GM21737 (cell line): ENCODE results near the gene ANGEL1.

Experiments used
- ATAC-seq: cut with Tn5 transposase; IDR thresholded peaks from one replicate; pipeline ENCODE4 v1.9.1; 2021; ENCODE audit warnings: mild to moderate bottlenecking, moderate library complexity; ENCODE audit not compliant: unreplicated experiment

ANGEL1 gene

DNA sequence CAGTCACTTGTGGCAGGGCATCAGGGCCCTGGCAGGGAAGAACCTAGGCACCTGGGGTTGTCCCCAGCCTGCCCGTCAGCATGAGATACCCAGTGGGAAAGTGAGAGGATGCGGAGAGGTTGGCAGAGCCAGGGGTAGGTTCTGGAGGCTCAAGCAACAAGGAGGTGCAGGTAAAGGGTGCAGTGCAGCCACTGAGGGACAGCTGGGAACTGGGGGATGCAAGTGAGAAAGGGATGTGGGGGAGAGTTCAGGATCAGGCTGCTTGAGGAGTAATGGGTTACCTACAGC lies 32.7 kb downstream of the ANGEL1 start:
- ATAC-seq, result no peak

DNA sequence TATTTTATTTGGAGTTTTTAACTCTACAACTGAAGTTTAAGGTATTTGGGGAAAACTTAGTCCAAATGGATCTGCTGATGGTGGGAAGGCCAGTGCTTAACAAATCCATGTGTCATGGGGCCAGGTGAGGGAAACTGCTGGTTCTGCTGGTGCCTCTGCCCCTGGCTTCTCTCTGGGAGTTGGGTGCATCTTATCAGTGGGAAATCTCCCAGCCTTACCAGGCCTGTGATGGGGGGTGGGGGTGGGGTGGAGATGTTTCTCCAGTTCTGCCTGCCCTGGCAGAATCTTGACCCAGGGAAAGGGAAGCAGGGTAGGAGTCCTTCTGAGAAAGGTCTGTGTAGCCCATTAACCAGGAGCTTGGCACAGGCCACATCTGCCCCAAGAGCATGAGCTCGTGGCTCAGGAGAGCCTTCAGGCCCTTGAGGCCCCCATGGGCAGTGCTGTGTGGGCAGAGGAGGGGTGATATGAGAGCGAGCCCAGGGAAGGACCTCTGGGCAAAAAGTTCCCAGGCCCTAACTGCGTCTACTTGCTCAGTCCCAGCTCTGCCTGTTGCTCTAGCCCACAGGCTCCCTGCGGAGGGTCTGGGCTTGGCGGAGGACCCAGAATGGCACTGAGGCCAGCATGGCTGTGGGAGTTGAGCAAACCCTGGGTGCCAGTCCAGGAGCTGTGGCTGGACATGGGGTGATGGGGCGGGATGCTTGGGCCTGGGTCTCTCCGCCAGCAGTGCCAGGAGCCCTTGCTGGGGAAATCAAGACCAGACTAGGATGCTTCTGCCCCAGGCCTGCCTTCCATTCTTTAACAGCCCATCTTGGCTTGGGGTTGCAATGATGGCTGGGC lies 33.2 kb downstream of the ANGEL1 start:
- no peak for ATAC-seq

DNA sequence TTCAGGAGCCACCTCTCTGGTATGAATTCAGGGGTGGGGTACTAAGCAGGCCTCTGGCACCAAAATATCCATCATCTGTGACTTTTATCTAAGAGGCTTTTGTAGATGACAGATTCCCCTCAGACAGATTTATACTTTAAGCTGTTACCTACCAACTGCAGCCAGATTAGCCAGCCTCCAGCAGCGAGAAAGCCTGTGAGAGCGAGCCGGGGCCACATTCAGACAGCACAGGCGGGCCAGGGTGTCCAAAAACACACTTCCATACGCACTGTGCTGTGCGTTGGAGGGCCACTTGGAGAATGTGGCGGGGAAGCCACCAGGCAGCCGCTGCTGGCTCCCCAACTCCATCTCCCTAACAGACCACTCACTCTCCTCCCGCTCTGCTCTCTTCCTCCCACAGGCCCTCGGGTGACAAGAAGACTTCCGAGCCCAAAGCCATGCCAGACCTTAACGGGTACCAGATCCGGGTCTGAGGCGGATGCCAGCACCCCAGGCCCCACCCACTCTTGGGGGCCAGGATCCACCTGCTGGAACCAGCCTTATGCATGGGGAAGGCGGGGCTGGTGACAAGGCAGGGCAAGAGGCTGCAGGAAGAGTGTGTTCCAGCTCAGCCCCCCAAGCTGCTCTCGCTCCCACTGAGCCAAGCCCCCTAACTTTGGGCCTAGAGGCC lies 34.0 kb downstream of the ANGEL1 start:
- ATAC-seq, result no peak

DNA sequence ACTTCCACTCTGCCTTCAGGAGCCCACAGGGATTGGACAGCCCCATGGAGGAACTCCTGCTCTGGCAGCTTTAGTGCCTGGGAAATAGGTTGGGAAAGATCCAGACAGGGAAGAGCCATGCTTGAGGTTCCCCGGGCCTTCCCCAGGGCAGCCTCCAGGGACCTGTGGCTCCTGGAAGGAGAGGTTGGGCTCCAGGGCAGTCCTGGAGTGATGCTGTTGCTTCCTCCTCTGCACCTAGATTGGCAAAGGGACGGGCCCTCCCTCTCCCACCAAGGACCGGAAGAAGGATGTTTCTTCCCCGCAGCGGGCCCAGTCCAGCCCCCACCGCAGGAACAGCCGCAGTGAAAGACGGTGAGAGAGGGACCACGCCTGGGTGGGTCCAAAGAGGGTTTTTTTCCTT lies 35.0 kb downstream of the ANGEL1 start:
- no peak for ATAC-seq

DNA sequence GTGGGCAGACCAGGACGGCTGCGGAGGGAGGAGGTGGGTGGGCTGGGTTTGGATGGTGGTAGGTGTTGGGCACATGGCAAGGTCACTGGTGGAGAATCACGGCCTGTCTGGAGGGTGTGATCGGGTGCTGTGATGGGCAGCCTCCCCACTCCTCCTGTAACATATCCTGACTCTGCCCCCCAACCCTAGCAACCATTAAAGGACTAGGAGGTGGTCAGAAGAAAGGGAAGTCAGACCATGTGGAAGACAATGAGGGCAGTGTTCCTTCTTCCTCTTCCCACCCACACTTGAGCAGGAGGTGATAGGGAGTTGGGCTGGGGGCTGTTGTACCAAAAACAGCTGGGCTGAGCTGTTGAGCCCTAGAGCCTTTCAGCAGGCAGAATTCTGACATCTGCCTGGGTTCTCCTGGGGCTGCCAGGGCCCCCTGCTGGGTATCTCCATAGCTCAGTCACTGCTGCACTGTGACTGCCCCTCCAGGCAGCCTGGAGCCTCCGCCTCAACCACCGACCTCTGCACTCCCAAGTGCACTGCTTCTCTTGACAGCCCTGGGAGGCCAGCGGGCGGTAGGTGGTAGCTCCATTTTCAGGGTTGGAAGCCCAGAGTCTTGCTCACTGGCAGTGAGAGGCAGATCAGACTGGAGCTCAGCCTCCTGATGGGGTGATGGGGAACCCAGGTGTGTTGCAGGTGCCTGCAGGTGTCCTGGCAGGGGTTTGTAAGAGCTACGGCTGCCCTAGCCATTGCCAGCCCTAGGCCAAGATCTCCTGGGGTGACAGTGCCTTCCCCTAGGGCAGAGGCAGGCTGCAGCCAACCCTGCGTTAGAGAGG lies 36.0 kb downstream of the ANGEL1 start:
- no peak for ATAC-seq

DNA sequence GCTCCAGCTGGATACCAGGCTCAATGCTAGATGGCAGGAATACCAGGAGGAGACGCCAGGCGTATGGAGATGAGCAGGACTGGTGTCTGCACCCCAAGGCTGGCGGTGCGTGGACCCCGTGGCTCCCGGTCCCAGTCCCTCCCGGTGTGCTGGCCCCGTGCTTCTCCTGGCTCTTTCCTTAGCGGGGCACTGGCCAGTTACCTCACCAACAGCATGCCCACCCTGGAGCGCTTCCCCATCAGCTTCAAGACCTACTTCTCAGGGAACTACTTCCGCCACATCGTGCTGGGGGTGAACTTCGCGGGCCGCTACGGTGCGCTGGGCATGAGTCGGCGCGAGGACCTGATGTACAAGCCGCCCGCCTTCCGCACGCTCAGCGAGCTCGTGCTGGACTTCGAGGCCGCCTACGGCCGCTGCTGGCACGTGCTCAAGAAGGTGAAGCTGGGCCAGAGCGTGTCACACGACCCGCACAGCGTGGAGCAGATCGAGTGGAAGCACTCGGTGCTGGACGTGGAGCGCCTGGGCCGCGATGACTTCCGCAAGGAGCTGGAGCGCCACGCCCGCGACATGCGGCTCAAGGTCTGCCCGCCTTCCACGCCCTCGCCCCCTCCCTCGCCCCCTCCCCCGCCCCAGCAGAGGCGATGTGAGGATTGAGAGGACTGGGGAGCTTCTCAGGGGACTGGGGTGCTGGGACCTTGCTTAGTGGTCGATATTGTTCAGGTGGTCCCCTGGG lies 36.8 kb downstream of the ANGEL1 start:
- ATAC-seq, result no peak

DNA sequence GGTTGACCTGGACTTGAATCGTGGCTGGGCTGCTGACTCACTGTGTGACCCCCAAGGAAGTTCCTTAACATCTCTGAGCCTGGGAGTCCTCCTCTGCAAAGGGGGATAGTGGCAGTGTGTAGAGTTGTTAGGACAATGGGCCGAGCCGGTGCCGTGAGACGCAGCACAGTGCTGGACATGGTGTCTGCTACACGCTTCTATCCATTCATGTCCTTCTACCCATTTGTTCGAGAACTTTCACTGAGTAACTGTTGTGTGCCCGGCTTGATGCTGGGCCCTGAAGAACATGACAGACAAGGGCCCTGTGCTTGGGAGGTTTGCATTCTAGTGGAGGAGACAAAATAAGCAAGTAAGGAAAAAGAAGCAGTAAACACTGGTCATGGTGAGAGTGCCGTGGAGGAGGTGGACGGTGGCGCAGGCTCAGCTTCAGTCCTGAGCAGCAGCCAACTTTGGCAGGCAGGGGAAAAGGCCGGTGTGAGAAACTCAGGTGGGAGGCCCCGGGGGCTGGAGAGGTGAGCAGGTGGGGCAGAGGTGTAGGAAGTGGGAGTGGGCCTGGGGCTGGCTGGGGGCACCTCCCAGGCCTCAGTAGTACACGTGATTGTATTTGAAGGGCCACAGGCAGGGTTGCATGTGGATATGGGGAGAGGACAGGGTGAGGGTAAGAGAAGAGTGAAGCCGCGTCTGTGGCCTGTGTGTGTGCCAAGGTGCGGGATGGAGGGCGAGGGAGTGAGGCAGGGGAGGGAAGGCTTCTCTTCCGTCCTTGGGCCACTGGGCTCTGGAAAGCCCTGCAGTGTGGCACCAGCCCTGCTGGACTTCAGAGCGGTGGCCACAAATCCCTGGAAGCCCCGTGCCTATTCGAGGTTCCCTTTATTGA lies 37.6 kb downstream of the ANGEL1 start:
- no peak for ATAC-seq

DNA sequence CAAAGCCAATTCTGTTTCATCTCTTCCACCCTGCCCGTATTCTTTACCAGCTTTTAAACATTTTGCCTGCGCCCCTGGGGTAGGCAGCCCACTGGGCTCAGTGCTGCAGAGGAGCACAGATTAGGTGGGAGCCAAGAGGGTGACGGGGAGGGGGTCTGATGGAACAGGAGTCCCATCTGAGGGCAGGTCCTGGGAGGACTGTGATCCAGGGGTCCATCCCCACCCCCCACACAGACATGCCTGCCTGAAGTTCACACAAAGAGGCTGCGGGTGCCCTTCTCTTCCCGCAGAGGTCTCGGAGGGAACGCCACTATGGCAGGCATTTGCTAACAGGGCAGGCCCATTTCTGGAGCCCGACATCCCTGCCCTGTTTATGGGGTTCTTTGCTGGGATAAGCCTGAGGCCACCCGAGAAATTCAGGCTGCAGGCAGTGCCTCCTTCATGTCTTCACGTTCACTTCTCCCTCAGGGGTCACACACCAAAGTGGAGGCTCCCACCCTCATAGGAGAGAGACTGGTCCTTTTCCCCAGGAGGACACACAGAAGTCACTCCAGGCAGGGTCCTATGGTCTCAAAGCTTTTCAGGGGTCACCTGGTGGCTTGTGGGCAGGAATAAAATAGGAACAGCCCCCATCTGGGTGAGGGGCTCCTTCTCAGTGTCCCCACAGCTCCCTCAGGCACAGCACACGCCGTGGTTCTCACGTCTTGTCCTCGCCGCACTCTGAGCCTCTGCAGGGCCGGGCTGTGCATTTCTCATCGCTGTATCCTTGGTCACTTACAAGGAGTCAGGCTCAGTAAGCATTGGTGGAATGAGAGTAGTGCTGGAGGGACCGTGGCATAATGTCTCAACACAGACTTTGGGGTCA lies 38.5 kb downstream of the ANGEL1 start:
- no peak for ATAC-seq

DNA sequence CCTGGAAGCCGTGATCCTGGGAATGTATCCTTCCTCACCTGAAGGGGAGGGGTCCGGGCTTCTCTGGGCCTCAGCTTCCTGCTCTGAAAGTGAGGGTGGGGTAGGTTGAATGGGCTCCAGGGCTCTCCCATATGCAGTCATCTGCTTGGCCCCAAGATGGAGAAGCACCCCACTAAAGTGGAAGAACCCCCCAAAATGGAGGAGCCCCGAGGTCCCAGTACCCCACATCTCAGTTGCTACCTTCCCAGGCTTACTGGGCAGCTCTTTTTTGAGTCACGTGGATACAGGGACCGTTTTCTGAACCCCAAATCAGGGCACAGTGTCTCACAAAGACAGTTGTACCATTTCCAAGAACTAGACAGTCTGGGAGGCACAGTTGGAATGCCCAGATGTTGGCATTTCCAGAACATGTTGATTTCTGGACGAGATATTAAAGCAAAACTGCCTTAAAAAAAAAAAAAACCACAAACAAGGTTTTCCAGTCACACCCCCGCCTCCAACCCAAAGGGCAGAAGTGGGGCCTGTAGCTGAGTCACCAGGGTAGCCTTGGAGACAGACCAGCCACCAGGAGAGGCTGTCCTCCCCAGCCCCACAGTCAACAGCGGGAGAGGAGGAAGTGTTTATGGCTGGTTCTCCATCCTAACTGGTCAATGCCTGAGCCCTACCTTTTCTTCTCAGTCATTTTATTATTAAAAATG lies 39.3 kb downstream of the ANGEL1 start:
- ATAC-seq, result no peak

DNA sequence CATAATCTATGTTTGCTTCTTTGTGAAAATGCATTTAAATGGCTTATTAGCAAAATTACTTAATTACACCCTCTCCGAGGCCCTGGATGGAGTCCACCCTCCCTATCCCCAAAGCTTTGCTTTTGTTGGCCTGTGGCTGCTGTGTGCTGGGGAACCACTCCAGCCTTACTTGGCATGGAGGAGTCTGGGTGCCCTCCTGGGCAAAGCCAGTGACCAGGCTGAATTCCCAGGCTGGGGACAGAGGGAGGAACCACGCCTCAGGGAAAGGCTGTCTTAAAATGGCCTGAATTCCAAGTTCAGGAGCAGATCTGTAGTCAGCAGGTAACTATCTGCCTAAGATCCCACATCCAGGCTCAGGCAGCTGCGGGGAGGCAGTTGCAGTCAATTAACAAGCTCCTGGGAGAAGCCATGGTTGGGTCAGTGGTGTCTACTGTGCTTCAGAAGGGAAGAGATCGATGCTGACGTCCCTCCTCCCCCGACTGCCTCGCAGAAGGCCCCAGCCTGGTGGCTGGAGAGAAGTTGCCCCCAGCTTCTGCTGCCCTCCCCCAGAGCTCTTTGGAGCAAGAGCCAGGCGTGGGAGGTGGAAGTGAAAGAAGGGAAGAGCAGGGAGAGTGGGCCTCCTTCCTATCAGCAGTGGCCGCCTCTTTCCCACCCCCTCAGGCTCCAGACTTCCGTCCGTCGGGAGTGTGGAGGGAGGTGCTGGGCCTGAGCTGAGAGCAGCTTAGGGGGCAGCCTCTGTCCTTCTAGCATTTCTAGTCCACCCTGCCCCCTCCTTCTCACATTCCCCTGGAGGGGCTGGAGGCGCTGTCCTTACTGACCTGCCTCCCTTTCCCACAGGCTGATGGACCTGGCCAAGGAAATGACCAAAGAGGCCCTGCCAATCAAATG lies 40.1 kb downstream of the ANGEL1 start:
- no peak for ATAC-seq

DNA sequence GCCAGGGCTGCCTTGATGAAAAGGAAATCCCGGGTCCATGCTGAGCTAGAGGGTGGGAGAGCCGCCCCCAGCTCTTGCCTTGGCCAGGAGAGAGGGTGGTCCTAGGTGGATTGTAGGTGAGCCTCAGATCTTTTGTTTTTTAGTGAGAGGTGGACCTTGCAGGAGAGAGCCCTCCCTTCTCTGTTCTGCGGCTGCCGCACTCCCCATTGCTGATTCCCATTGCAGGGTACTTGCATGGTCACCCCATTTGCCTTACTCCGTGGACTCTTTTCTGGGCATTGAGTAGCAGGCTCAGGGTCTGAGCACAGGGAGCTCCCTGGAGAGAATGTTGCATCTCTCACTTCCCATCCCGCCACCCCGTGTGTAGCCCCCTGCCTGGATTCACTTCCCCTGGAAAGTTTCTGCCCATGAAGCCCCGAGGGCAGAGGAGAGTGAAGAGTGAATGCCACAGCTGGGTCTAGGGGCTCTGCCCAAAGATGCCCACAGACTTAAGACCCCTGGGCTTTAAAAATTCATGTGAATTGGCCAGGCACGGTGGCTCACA lies 41.2 kb downstream of the ANGEL1 start:
- no peak for ATAC-seq

DNA sequence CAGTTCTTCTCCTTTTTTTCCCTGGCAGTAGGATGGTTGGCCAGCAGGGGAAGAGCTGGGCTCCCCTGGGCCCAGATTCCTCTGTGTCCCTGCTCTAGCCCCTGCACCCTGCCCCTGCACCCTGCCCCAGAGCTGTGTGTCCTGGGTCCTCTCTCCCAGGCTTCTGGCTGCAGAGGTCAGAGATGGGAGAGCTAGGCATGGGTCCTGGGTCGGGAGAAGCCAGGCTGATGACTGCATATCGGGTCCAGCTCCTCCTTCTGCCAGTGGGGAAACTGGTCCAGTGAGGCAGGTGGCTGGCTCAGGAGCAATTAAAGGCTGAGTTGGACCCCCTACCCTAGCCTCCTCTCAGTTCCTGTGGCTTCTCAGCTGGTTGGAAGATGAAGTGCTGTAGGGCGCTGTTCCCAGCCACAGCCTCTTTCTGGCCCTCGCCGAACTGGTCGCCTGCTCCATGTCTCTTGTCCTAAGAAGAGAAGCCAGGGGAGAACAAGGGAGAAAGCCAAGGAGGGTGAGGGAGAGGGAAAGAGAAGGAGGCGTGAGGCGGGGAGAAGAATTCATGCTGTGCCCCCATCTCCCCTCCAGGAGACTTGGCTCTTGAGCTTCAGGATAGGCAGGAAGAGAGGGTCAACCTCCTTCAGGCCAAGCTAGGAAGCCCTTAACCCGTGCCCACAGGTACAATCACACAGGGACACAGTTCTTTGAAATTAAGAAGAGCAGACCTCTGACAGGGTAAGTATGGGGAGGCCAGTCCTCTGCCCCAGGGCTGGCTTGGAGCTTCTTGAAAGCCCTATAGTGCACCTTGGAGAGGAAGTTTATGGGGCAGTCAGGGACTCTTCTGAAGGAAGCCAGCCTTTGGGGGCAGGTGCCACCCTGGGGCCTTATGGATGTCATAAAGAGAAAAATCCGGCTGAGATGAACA lies 41.9 kb downstream of the ANGEL1 start:
- no peak for ATAC-seq

DNA sequence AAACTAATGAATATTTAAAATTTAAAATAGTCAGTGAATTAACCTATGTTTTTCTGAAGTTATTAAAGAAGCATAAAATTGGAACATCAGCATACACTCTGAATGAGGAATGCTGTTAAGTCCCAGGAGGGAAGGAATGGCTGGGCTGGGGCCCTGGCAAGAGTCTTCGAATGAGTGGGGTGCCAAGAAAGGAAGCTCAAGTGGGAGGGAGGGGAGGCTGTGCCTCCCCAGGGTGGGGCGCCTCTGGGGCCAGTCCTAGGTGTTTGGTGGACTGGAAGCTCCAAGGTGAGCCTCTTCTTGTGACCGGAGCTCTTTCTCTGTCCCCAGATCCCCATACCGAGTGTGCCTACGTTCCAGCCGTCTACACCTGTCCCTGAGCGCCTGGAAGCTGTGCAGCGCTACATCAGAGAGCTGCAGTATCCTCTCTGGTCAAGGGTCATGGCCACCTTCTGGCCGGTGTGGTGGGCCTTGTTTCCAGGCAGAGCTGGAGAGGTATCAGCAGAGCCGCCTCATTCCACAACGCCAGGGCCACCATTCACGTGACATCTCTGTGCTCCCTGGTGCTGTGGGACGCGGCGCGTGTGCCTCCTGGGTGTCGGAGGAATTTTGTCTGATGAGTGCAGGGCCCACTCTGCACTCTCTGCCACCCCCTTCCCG lies 42.9 kb downstream of the ANGEL1 start:
- no peak for ATAC-seq

DNA sequence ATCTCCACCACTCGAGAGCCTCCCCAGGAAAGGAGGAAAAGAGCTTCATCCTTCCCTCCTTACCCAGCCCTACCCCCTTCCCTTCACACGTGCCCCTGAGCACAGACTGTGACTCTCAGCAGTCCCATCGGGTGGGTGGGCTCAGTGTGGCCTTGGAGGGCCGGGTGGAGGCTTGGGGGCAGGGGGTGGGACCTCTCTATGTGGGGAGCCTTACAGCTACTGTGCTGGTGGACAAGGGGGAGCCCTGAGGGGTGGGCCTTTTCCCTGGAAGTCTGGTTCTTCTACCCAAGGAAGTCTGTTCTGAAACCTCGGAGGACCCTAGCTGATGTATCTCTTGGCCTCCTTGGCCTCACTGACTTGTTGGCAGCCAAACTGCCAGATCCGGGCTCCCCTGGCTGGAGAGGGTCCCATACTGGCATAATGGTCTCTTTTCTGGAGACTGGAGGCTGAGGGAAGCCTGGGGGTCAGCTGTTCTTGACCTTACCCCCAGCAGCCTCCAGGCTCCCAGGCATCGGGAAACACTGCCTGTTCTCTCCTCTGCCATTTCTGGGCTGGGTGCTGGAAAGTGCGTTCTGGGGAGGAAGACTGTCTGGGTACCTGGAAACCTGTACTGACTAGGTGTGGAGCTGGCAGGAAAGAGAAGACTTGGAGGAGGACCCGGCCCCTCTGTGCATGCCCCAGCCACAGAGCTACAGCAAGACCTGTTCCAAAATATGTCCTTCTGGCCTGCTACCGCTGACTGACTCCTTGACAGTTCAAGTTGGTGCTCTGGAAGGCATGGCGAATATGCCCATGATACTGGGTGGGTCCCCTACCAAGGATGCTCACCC lies 43.8 kb downstream of the ANGEL1 start:
- no peak for ATAC-seq
